HepG2 (cell line): ENCODE measurements around the gene ESRP2. TPM values are rescaled to one million over a fixed set of nuclear protein-coding genes. Genes with fewer than 3 reads are reported as not detected.

ENCODE experiments used
- DZIP1 ChIP-seq: sonication (generic); formaldehyde crosslinking; IDR thresholded peaks from 2 replicates; pipeline ENCODE4 v1.5.0; 2020; ENCODE audit warnings: mild to moderate bottlenecking, missing genetic modification reagents
- ELF4 ChIP-seq: sonication (generic); formaldehyde crosslinking; IDR thresholded peaks from 2 replicates; pipeline ENCODE4 v1.5.0; 2020; ENCODE audit warnings: missing genetic modification reagents, mild to moderate bottlenecking, moderate library complexity, borderline replicate concordance
- ELK4 ChIP-seq: sonication (generic); formaldehyde crosslinking; IDR thresholded peaks from 2 replicates; pipeline ENCODE4 v1.9.0; 2021; ENCODE audit warnings: missing genetic modification reagents, borderline replicate concordance
- EZH2 ChIP-seq: conservative IDR thresholded peaks from 2 replicates; pipeline ENCODE4 v1.6.1; 2012; ENCODE audit warnings: mild to moderate bottlenecking, low read depth, low read length, moderate library complexity
- IRF9 ChIP-seq: sonication (generic); formaldehyde crosslinking; IDR thresholded peaks from 2 replicates; pipeline ENCODE4 v1.8.0; 2022; ENCODE audit warnings: missing genetic modification reagents, mild to moderate bottlenecking, borderline replicate concordance
- NCOR1 ChIP-seq: fragments of 200-600 bp; sonication (generic); IDR thresholded peaks from 2 replicates; pipeline ENCODE4 v1.7.0; 2017; ENCODE audit warnings: antibody characterized with exemption, low read length, borderline replicate concordance
- RFX5 ChIP-seq: IDR thresholded peaks from 2 replicates; pipeline ENCODE4 v1.6.1; 2011; ENCODE audit warnings: low read depth, low read length, improper control_type of control experiment
- SIX4 ChIP-seq: sonication (generic); formaldehyde crosslinking; IDR thresholded peaks from 2 replicates; pipeline ENCODE4 v1.4.0; 2020; ENCODE audit warnings: missing genetic modification reagents
- SNRNP70 ChIP-seq: fragments of 200-400 bp; formaldehyde crosslinking; IDR thresholded peaks from 2 replicates; pipeline ENCODE4 v1.6.1; 2017; ENCODE audit warnings: mild to moderate bottlenecking, low read depth, low read length, moderate library complexity
- SP4 ChIP-seq: sonication (generic); formaldehyde crosslinking; IDR thresholded peaks from 2 replicates; pipeline ENCODE4 v1.8.1; 2023; ENCODE audit warnings: mild to moderate bottlenecking, missing genetic modification reagents
- SRF ChIP-seq: IDR thresholded peaks from 2 replicates; pipeline ENCODE4 v1.6.1; 2011; ENCODE audit warnings: mild to moderate bottlenecking, low read depth, low read length, moderate library complexity
- ZKSCAN5 ChIP-seq: sonication (generic); formaldehyde crosslinking; IDR thresholded peaks from 2 replicates; pipeline ENCODE4 v1.5.1; 2020; ENCODE audit warnings: mild to moderate bottlenecking, missing genetic modification reagents
- ZKSCAN8 ChIP-seq: IDR thresholded peaks from 2 replicates; pipeline ENCODE4 v1.6.1; 2016; ENCODE audit warnings: borderline replicate concordance, missing genetic modification reagents, missing compliant biosample characterization
- ZNF207 ChIP-seq: fragments of 450-650 bp; IDR thresholded peaks from 2 replicates; pipeline ENCODE4 v1.6.1; 2016; ENCODE audit warnings: antibody characterized with exemption, borderline replicate concordance
- ZNF563 ChIP-seq: sonication (generic); formaldehyde crosslinking; IDR thresholded peaks from 2 replicates; pipeline ENCODE4 v1.8.0; 2022; ENCODE audit warnings: mild to moderate bottlenecking, moderate library complexity, missing genetic modification reagents
- ZNF570 ChIP-seq: sonication (generic); formaldehyde crosslinking; IDR thresholded peaks from 2 replicates; pipeline ENCODE4 v1.4.0; 2020; ENCODE audit warnings: mild to moderate bottlenecking, missing genetic modification reagents, borderline replicate concordance
- polyA plus RNA-seq, 8 experiments: library from polyadenylated mRNA; depleted of rRNA in 3 of 8; stranded (reverse) in 7 of 8; unstranded in 1 of 8; fragments of >200 nt; fragmentation: Illumina TruSeq in 4 of 8; extraction: Trizol in 4 of 8; gene quantifications; 2 replicates each; pipeline versions ENCODE4 v1.2.1 to v1.2.3, GENCODE V29; 2011 to 2016; ENCODE audit warnings: low read depth in 4 of 8, missing spikeins in 1 of 8, mixed read lengths in 1 of 8; ENCODE audit not compliant: insufficient read depth in 1 of 8
- total RNA-seq, 5 experiments: library from RNA; depleted of rRNA; stranded (reverse); fragments of >200 nt; fragmentation: Illumina TruSeq; extraction: Trizol; gene quantifications; 2 replicates each; pipeline ENCODE4 v1.2.3, GENCODE V29; 2016; ENCODE audit warnings: low read depth in 1 of 5
- TF ChIP-seq, protein P1 (sequence below): sonication (generic); formaldehyde crosslinking; IDR thresholded peaks from 2 replicates; pipeline ENCODE4 v1.5.1; 2020; ENCODE audit warnings: mild to moderate bottlenecking, missing genetic modification reagents
- TF ChIP-seq, protein P2 (sequence below): sonication (generic); formaldehyde crosslinking; IDR thresholded peaks from 2 replicates; pipeline ENCODE4 v1.4.0; 2020; ENCODE audit warnings: missing genetic modification reagents, borderline replicate concordance

The ESRP2 gene
- total and polyA plus RNA-seq, 2 of the 13 experiments (the other 11 are each of a cell fraction or from before 2014, with no cell fraction given), result 21.1 to 32.4 TPM

DNA sequence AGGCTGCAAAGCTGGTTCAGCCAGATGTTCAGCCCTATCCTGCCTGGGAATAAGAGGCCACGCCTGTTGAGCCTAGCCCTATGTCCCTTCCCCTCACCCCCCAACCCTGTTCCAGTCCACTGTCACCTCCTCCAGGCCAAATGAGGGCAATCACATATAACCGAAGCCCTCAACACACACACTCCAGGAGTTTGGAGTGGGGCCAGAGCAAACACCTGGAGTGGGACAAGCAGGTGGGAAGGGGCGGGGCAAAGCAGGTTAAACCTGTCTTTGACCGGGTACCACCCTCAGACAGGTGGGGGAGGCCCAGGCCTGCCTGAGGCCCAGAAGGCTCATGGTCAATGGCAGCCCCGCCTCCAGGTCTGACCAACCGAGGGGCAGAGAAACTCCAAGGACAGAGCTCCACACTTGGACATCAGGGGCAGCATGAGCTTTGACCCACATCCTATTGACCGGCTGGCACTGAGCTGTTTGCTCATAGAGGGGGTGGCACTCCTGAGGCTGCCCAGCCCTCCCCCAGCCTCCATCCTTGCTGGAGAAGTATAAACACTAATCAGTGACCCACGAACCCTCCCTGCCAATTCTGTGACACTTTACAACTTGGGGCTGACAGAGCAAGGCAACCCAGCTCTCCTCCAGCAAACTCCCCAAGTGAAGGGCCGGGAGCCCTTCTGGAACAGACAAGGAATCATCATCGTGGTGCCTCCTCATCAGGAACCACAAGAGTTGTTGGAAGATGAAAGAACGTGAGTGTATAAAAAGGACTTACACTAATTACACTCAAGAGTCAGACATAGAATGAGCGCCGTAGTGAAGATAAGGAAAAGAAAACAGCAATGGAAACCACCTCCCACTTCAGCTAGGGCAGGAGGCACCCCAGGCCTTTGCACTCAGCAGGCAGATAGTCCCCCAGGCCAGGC is 1.5 kb downstream of the ESRP2 start (continued):
- TF ChIP-seq, protein P1, sequence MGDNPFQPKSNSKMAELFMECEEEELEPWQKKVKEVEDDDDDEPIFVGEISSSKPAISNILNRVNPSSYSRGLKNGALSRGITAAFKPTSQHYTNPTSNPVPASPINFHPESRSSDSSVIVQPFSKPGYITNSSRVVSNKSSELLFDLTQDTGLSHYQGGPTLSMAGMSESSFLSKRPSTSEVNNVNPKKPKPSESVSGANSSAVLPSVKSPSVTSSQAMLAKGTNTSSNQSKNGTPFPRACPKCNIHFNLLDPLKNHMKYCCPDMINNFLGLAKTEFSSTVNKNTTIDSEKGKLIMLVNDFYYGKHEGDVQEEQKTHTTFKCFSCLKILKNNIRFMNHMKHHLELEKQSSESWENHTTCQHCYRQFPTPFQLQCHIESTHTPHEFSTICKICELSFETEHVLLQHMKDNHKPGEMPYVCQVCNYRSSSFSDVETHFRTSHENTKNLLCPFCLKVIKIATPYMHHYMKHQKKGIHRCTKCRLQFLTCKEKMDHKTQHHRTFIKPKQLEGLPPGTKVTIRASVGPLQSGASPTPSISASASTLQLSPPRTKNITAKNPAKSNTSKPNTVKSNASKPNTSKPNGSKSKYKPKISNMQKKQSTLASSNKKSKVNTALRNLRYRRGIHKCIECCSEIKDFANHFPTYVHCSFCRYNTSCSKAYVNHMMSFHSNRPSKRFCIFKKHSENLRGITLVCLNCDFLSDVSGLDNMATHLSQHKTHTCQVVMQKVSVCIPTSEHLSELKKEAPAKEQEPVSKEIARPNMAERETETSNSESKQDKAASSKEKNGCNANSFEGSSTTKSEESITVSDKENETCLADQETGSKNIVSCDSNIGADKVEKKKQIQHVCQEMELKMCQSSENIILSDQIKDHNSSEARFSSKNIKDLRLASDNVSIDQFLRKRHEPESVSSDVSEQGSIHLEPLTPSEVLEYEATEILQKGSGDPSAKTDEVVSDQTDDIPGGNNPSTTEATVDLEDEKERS (CRISPR knock-in tag), result peak; percentile 51; the same call in 1 of the 2 replicates
- TF ChIP-seq ZKSCAN8 (CRISPR knock-in tag) (no peak; the same call in 1 of the 2 replicates), EZH2 (no peak), SIX4 (CRISPR knock-in tag) (no peak), ZKSCAN5 (no peak; the same call in 1 of the 2 replicates), DZIP1 (CRISPR knock-in tag) (no peak), RFX5 (no peak), ELK4 (CRISPR knock-in tag) (no peak), SRF (peak; percentile 4; the same call in 1 of the 2 replicates), NCOR1 (peak; percentile 87), ZNF563 (CRISPR knock-in tag) (no peak; the same call in 1 of the 2 replicates), SNRNP70 (no peak), IRF9 (CRISPR knock-in tag) (peak; percentile 93; the same call in 1 of the 2 replicates), ZNF570 (CRISPR knock-in tag) (no peak), SP4 (CRISPR knock-in tag) (no peak), ZNF207 (no peak), ELF4 (CRISPR knock-in tag) (no peak)
- TF ChIP-seq, protein P2, sequence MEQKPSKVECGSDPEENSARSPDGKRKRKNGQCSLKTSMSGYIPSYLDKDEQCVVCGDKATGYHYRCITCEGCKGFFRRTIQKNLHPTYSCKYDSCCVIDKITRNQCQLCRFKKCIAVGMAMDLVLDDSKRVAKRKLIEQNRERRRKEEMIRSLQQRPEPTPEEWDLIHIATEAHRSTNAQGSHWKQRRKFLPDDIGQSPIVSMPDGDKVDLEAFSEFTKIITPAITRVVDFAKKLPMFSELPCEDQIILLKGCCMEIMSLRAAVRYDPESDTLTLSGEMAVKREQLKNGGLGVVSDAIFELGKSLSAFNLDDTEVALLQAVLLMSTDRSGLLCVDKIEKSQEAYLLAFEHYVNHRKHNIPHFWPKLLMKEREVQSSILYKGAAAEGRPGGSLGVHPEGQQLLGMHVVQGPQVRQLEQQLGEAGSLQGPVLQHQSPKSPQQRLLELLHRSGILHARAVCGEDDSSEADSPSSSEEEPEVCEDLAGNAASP (CRISPR knock-in tag), result peak; percentile 79; the same call in 1 of the 2 replicates
